B cell (primary cell): ENCODE data around the gene HSCB.

Experiments
- EZH2 ChIP-seq: IDR thresholded peaks from 2 replicates; pipeline ENCODE4 v1.6.1; 2012; ENCODE audit warnings: borderline replicate concordance, low read depth, mild to moderate bottlenecking, moderate library complexity, low read length; ENCODE audit not compliant: insufficient read depth, poor library complexity, severe bottlenecking
- TF ChIP-seq, protein P1 (sequence below): fragments of 200-600 bp; IDR thresholded peaks from one replicate; pipeline ENCODE4 v1.8.0; 2022; ENCODE audit warnings: antibody characterized with exemption, mild to moderate bottlenecking

- TF ChIP-seq, protein P1, sequence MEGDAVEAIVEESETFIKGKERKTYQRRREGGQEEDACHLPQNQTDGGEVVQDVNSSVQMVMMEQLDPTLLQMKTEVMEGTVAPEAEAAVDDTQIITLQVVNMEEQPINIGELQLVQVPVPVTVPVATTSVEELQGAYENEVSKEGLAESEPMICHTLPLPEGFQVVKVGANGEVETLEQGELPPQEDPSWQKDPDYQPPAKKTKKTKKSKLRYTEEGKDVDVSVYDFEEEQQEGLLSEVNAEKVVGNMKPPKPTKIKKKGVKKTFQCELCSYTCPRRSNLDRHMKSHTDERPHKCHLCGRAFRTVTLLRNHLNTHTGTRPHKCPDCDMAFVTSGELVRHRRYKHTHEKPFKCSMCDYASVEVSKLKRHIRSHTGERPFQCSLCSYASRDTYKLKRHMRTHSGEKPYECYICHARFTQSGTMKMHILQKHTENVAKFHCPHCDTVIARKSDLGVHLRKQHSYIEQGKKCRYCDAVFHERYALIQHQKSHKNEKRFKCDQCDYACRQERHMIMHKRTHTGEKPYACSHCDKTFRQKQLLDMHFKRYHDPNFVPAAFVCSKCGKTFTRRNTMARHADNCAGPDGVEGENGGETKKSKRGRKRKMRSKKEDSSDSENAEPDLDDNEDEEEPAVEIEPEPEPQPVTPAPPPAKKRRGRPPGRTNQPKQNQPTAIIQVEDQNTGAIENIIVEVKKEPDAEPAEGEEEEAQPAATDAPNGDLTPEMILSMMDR: no peak
- no peak for TF ChIP-seq EZH2
Observed at GRCh38 chr22:28793976-28794584, 52.2 kb downstream of the HSCB start.
